ENCODE data around the gene LIME1. TPM values are rescaled to one million over a fixed set of nuclear protein-coding genes. Genes with fewer than 3 reads are reported as not detected.

The LIME1 gene
- total and polyA plus RNA-seq, 9 of the 15 experiments (the other 6 are each of a cell fraction or from before 2014, with no cell fraction given), result 0.11 to 17.1 (median 2.8) TPM; not detected in 2

- 70% methylated on average over 4 of the region's 7 CpGs for WGBS (ENCODE audit: insufficient coverage, low coverage, missing lambda C conversion rate)
- in situ Hi-C loops (cut with MboI) (no loop called here), intact Hi-C loops (cut with micrococcal nuclease) (no loop called here)
- H3K36me3 ChIP-seq (ENCODE audit: control insufficient read depth, insufficient read depth, low read length), result peaks cover 26% of the 10 kb centered on the region; the same call in 2 of the 3 replicates
- no peak overlapping the region for H3K27ac ChIP-seq (ENCODE audit: extremely low read depth, low read depth, low read length)
- no peaks in the 10 kb centered on the region for H3K27me3 ChIP-seq (ENCODE audit: control insufficient read depth in 2 of 2, insufficient read depth in 2 of 2, low read length in 2 of 2)
- ChIA-PET POLR2A (interaction anchor here (0.6 to 3.1 kb wide), 4 partner anchors 10 to 167 kb away, joined by 3 to 27 read pairs (median 4); partner anchors contain the start of genes ARFRP1, TPD52L2 and ZGPAT), CTCF (ENCODE audit: low intra/inter-chr PET ratio) (no interaction called here)
- DNase-seq (ENCODE audit: extremely low read depth in 1 of 4, low spot score in 3 of 4) (peak in 1 of 4 experiments; percentile 11), FAIRE-seq (no peak), ATAC-seq (no peak)
- H4K20me1 ChIP-seq (replicated peaks; ENCODE audit: control insufficient read depth, insufficient read depth, low read length), result no peaks in the 10 kb centered on the region; the same call in 1 of the 2 replicates
- H3K9me3 ChIP-seq (replicated peaks; ENCODE audit: control insufficient read depth, insufficient read depth, low read depth, low read length), result no peaks in the 10 kb centered on the region
- H3K4me2 ChIP-seq (ENCODE audit: insufficient read depth, low read length), result no peak overlapping the region
- no TSS peak for BruUV-seq (replicated peaks)
- H3K79me2 ChIP-seq (ENCODE audit: control insufficient read depth, insufficient read depth, low read length), result no peaks in the 10 kb centered on the region
- H3K4me3 ChIP-seq, result no peak overlapping the region
- H2AFZ ChIP-seq (ENCODE audit: low read depth, low read length), result no peak overlapping the region
- no peak overlapping the region; a peak in 1 of 4 replicates for H3K9ac ChIP-seq (ENCODE audit: insufficient read depth in 1 of 2, low read depth in 2 of 2, low read length in 2 of 2)
- no peaks in the 10 kb centered on the region for H3K9me1 ChIP-seq (ENCODE audit: control insufficient read depth, insufficient read depth, low read length)
- peaks cover 9 to 81% of the 10 kb centered on the region in 2 experiments for H3K4me1 ChIP-seq (replicated peaks in 1 of 2; ENCODE audit: control insufficient read depth in 2 of 2, insufficient read depth in 2 of 2, low read length in 2 of 2)
- TF ChIP-seq NFIC (IDR thresholded peaks at IDR 0.05) (peak; percentile 71), SUPT5H (IDR thresholded peaks at IDR 0.05) (0 out of 2 replicates have a peak, but pooled peaks have one; percentile 47), ZBED1 (IDR thresholded peaks at IDR 0.05) (no peak), KHSRP (IDR thresholded peaks at IDR 0.05) (no peak), E2F5 (CRISPR knock-in tag; IDR thresholded peaks at IDR 0.05) (no peak), MEIS2 (IDR thresholded peaks at IDR 0.05; ENCODE audit: partially characterized antibody) (no peak), ELF4 (CRISPR knock-in tag; IDR thresholded peaks at IDR 0.05) (no peak), THRAP3 (IDR thresholded peaks at IDR 0.05; ENCODE audit: borderline replicate concordance) (no peak), RBM22 (IDR thresholded peaks at IDR 0.05; ENCODE audit: low read depth, low read length, poor library complexity, severe bottlenecking) (peak; percentile 11), ETS2 (tag; IDR thresholded peaks at IDR 0.05; ENCODE audit: borderline replicate concordance, poor library complexity, severe bottlenecking) (no peak), PHB2 (IDR thresholded peaks at IDR 0.05; ENCODE audit: low read depth) (no peak), PRPF4 (IDR thresholded peaks at IDR 0.05; ENCODE audit: insufficient read depth, low read depth, low read length, poor library complexity, severe bottlenecking) (no peak), NCOA2 (IDR thresholded peaks at IDR 0.05; ENCODE audit: partially characterized antibody in 2 of 2) (no peak), ZNF639 (CRISPR knock-in tag; conservative IDR thresholded peaks at IDR 0.05 in 1 of 2, IDR thresholded peaks at IDR 0.05 in 1 of 2) (no peak), ATF1 (CRISPR knock-in tag; IDR thresholded peaks at IDR 0.05) (no peak), ATF1 (tag; IDR thresholded peaks at IDR 0.05) (no peak), HIVEP1 (CRISPR knock-in tag; IDR thresholded peaks at IDR 0.05) (no peak), E2F8 (IDR thresholded peaks at IDR 0.05; ENCODE audit: low read depth, partially characterized antibody) (no peak), KLF1 (tag; IDR thresholded peaks at IDR 0.05) (no peak), FOXK1 (CRISPR knock-in tag; IDR thresholded peaks at IDR 0.05; ENCODE audit: borderline replicate concordance) (no peak)
These were observed 39.1 kb upstream of the LIME1 start for GRCh38 chr20:63697357-63697867.
